Limb (tissue), 2 donors: ENCODE data around the gene VARS1.
"Not testable (repeated sequence)": the region's sequence is repeated elsewhere in the genome, so short reads cannot be mapped to it uniquely, and the experiment has no call there.

Experiments
- DNase-seq, 2 donors: peaks; one replicate each; pipeline ENCODE4 v3.0.0-alpha.2; 2016; ENCODE audit errors: extremely low spot score in 2 of 2

VARS1 gene

DNA sequence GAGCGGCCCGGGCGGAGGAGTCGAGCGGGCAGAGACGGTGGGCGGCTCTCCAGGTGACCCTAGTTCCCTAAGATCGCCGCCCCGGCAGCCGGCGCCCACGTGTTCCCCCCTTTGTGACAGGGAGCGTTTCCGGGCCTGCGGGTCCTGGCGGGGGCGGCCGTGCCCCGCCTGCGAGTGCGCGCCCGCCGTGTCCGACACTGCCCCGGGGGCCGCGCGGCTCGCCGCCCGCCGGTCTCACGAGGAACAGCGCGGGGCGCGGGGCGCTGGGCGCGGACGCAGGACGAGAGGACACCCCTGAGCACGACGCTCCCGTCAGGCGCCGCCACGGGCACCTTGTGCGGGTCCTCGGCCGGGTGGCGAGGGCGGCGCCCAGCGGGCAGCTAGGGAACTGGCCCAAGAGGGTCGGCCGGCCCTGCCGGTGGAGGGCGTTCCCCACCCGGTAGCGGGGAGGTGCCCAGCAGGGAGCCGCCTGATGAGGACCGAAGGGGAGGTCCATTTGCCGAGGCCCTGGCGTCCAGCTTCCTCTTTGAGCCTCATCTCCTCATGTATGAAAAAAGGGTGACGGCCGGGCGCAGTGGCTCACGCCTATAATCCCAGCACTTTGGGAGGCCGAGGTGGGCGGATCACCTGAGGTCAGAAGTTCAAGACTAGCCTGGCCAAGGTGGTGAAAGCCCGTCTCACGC lies at the start of gene VARS1:
VARS1 (minus strand) TSS at position 137 of the 683 bp plus-strand sequence. CDS start 535 bp downstream, outside the sequence.
- DNase-seq = peak; percentile 87 to 92

DNA sequence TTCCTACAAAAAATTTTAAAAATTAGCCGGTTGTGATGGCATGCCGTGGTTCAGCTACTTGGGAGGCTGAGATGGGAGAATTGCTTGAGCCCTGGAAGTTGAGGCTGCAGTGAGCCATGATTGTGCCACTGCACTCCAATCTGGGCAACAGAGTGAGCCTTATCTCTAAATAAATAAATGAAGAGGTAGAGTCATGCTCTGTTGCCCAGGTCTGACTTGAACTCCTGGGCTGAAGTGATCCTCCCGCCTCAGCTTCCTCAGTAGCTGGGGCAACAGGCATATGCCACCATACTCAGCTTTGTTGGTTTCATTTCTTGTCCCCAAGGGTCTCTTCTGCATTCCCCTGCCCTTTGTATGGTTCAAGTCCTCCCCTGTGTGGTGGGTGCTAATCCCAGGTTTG lies 49.0 kb upstream of the VARS1 start:
- no peak for DNase-seq

DNA sequence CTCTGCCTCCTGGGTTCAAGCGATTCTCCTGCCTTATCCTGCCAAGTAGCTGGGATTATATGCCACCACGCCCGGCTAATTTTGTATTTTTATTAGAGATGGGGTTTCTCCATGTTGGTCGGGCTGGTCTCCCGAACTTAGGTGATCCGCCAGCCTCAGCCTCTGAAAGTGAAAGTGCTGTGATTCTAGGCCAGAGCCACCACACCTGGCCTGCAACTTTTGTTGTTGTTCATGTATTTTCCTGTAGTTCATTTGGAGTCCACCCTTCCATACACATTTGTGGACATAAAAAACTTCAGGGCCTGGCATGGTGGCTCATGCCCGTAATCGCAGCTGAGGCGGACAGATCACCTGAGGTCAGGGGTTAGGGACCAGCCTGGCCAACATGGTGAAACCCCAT lies 46.5 kb upstream of the VARS1 start:
- no peak for DNase-seq

DNA sequence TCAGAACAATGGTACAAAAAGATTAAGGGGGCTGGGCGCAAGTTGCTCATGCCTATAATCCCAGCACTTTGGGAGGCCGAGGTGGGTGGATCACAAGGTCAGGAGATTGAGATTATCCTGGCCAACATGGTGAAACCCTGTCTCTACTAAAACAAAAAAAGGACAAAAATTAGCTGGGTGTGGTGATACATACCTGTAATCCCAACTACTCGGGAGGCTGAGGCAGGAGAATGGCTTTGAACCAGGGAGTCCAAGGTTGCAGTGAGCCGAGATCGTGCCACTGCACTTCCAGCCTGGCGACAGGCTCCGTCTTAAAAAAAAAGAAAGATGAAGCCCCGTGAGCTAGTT lies 44.2 kb upstream of the VARS1 start:
- DNase-seq = not testable (repeated sequence)

DNA sequence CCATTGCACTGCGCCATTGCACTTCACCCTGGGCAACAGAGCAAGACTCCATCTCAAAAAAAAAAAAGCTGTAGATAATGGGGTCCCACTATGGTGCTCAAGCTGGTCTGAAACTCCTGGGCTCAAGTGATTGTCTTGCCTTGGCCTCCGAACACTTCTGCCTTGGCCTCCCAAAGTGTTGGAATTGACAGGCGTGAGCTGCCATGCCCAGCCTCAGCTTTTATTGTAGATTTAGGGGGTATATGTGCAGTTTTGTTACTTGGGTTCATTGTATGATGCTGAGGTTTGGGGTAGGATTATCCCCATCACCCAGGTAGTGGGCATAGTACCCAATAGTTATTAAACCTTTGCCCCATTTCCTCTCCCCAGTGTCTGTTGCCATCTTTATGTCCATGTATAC lies 43.4 kb upstream of the VARS1 start:
- no peak for DNase-seq

DNA sequence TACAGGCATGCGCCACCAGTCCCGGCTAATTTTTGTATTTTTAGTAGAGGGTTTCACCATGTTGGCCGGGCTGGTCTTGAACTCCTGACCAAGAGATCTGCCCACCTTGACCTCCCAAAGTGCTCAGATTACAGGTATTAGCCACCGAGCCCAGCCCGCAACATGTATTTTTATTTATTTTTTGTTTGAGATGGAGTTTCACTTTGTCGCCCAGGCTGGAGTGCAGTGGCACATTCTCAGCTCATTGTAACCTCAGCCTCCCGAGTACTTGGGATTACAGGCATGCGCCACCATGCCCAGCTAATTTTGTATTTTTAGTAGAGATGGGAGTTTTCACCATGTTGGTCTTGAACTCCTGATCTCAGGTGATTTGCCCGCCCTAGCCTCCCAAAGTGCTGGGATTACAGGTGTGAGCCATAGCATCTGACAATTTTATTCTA lies 42.6 kb upstream of the VARS1 start:
- DNase-seq = not testable (repeated sequence)

DNA sequence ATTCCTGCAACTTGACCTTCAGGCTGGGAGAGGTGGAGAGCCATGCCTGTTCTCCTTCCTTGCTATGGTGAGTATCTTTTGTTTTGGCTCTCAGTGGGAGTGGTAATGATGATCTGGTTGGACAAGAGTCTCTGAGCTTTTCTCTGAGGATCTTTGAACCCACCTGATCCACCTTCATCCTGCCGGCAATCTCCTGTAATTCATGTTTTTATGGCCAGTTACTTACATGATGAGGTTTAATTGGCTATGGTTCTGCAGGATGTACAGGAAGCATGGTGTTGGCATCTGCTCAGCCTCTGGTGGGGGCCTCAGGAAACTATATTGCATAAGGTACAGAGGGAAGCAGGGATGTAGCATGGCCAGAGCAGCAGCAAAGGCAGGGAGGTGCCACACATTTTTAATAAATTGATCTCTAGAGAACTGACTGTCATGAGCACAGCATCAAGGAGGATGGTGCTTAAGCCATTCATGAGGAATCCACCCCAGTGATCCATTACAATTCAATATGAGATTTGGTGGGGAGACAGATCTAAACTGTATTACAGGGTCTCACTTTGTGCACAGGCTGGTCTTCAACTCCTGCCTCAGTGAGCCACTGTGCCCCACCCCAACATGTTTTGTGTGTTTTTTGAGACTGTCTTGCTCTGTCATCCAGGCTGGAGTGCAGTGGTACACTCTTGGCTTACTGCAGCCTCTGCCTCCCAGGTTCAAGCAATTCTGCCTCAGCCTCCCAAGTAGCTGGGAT lies 42.0 kb upstream of the VARS1 start:
- DNase-seq = no peak

DNA sequence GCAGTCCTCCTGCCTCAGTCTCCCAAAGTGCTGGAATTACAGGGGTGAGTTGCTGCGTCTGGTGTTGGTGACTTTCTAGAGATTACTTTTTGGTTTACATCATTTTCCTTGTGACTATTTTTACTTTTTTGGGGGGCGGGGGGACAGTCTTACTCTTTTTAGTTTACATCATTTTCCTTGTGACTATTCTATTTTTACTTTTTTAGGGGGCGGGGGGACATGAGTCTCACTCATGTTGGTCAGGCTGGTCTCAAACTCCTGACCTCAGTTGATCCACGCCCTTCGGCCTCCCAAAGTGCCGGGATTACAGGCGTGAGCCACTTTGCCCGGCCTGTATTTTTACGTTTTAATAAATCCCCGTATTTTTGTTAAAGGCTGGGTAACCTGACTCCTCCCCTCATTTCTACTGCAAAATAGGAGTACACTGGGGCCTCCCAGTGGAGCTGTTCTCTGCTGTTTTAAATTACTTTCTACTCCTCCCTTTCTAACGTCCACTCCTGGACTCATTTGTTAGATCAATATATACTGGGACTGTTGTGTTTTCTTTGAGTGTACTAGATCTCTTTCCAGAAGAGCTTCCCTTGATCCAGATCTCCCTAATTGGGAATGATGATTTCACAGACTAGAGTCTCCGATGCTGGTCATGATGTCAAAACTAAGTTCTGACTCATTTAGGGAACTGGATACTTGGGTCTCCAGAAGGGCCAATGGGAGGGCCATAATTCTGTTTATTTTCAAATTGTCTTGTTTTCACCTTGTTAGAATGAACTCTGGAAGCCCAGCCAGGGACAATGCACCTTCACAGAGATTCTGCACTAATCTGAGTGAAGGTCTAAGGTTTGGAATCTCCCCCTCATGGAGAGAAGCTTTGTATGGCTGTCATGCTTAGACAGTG lies 41.2 kb upstream of the VARS1 start:
- DNase-seq = no peak

DNA sequence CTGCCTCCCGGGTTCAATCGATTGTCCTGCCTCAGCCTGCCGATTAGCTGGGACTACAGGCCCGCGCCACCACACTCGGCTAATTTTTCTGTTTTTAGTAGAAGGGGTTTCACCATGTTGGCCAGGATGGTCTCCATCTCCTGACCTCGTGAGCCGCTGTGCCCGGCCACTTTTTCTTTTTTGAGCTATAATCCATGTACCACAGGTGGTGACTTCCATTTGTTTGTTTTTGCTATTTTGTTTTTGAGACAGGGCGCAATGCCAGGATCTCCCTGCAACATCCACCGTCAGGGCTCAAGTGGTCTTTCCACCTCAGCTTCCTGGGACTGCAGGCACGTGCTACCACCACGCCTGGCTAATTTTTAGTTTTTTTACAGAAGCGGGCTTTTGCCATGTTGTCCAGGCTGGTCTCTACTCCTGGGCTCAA lies 40.5 kb upstream of the VARS1 start:
- no peak for DNase-seq

DNA sequence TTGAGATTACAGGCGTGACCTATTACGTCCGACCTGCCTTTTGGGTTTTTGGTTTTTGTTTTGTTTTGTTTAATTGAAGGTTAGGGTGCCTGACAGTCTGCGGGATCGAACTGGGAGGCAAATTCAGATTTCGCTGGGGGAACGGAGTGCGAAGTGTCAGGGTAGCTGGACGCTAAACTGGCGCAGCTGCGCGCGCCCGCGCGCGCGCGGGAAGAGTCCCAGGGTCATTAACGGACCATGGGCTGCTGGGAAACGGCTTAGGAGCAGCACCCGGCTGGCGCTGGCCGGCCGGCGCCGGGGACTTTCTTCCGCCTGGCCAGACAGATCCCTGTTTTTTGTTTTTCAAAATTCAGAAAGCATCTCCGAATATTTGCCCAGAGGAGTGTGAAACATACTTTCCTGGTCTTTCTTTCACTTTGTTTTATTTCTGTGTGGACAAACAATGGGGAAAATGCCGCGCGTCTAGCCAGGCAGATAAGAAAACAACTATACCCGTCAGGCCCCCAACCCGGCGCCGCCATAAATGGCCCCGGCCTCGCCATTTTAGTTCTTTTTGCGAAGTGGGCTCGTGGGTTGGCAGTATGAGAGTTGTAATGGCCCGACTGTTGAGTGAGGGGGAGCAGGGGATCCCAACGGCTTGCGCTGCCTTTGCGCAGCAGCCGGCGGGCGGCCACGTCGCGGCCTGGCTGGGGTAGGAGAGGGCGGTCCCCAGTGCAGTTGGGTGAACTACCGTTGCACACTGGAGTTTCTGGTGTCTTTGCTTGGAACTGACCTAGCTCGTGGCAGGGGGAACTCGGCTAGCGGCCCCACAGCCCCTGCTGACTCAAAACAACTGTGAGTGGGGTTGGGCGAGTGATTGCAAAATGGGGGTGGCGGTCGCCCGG lies 39.1 kb upstream of the VARS1 start:
- peak; percentile 90 to 92 for DNase-seq

DNA sequence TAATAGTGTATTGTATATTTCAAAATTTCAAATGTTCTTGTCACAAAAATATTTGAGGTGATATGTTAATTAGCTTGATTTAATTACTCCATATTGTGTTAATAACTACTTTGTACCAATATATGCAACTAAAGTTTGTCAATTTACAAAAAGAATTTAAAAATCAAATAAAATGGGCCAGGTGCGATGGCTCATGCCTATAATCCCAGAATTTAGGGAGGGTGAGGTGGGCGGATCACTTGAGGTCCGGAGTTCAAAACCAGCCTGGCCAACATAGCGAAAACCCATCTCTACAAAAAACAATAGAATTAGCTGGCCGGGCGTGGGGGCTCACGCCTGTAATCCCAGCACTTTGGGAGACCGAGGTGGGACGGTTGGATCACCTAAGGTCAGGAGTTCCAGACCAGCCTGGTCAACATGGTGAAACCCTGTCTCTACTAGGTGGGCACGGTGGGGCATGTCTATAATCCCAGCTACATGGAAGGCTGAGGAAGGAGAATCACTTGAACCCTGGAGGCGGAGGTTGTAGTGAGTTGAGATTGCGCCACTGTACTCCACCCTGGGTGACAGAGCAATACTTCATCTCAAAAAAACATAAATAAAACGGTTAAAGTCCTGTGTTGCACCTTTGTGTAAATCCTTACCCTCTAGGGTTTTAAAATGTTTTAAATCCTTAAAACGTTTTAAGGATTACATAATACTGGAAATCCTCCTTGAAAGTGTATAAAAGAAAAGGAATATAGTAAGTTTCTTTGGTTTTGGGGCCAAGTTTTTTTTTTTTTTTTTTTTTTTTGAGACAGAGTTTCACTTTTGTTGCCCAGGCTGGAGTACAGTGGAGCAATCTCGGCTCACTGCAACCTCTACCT lies 36.0 kb upstream of the VARS1 start:
- DNase-seq = no peak

DNA sequence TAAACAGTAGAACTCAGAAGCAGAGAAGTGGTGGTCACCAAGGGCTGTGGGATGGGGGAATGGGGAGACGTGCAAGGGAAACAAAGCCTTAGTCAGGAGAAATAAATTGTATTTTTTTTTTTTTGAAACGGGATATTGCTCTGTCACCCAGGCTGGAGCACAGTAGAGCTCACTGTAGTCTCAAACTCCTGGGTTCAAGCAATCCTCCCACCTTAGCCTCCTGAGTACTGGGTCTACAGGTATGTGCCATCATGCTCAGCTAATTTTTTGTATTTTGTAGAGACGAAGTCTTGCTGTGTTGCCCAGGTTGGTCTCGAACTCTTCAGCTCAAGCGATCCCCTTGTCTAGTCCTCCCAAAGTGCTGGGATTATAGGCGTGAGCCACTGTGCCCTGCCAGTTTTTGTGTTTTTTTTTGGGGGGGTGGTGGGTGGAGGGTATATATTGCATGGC lies 35.4 kb upstream of the VARS1 start:
- DNase-seq = no peak

DNA sequence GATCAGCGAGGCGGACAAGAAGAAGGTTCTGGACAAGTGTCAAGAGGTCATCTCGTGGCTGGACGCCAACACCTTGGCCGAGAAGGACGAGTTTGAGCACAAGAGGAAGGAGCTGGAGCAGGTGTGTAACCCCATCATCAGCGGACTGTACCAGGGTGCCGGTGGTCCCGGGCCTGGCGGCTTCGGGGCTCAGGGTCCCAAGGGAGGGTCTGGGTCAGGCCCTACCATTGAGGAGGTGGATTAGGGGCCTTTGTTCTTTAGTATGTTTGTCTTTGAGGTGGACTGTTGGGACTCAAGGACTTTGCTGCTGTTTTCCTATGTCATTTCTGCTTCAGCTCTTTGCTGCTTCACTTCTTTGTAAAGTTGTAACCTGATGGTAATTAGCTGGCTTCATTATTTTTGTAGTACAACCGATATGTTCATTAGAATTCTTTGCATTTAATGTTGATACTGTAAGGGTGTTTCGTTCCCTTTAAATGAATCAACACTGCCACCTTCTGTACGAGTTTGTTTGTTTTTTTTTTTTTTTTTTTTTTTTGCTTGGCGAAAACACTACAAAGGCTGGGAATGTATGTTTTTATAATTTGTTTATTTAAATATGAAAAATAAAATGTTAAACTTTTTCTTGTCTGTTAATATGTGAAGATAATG lies 34.2 kb upstream of the VARS1 start:
- DNase-seq = peak in 1 of 2 donors; percentile 71

DNA sequence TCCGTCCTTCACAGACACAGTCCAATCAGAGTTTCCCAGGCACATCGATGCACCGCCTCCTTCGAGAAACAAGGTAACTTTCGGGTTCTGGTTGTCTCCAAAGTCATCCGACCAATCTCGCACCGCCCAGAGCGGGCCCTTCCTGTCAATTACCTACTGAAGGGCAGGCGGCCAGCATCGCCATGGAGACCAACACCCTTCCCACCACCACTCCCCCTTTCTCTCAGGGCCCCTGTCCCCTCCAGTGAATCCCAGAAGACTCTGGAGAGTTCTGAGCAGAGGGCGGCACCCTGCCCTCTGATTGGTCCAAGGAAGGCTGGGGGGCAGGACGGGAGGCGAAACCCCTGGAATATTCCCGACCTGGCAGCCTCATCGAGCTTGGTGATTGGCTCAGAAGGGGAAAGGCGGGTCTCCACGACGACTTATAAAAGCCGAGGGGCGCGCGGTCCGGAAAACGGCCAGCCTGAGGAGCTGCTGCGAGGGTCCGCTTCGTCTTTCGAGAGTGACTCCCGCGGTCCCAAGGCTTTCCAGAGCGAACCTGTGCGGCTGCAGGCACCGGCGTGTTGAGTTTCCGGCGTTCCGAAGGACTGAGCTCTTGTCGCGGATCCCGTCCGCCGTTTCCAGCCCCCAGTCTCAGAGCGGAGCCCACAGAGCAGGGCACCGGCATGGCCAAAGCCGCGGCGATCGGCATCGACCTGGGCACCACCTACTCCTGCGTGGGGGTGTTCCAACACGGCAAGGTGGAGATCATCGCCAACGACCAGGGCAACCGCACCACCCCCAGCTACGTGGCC lies 31.9 kb upstream of the VARS1 start, which contains the start of gene HSPA1B:
HSPA1B (plus strand) TSS at position 453 of the 794 bp plus-strand sequence; CDS start at position 666, 213 bp downstream.
- DNase-seq = peak; percentile 98 to 99

DNA sequence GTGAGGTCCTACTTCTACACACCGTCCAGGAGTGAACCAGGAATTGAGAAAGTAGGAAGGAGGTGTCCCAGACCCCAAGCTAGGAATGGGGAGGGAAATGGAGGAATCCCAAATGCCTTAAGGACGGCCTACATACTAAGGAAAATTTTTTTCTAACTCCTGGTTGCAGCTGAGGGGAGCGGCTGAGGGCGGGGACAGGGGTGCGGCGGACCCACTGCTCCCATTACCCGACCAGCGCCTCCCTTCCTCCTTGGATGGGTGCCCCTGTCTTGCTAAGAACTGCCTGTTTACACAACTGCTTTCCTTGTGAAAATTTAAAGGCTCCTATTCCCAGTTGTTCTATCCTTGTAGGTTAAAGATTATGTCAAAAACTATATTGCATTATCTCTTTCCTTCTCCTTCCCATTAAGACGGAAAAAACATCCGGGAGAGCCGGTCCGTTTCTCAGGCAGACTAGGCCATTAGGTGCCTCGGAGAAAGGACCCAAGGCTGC lies 31.3 kb upstream of the VARS1 start:
- DNase-seq = peak; percentile 85 to 86

DNA sequence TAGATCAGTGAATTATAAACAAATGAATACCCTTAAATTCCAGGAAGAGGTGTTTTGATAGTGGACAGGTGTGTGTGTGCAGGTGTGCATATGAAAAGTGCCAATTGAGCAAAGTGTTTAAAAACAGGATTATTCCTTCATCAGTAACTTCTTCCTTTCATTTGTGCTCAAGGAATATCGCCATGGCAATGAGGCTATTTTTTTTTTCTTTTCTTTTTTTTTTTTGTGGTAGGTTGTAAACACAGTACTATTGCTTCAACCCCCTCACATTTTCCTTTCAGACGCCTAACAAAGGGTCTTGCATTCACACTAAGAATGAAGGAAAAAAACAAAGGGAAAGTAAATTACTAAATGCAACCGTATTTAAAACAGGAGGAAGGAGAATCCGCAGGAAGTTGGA lies 30.0 kb upstream of the VARS1 start:
- DNase-seq = no peak

DNA sequence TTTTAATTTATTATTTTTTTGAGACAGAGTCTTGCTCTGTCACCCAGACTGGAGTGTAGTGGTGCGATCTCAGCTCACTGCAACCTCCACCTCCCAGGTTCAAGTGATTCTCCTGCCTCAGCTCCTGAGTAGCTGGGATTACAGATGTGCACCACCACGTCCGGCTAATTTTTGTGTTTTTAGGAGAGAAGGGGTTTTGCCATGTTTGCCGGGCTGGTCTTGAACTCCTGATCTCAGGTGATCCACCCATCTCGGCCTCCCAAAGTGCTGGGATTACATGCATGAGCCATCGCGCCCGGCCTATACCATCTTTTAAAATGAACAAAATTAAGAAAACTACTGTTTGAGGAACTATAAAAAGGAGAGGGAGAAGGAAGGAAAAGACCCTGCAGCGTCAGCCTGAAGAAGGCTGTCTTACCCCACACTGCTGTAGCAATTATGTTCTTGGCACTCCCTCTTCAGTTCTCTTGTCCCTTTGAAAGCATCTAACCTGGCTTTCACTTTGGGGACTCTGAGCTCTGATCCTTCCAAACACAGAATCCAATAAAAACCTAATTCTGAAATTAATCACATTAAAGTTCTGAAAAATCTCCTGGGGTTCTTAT lies 28.1 kb upstream of the VARS1 start:
- DNase-seq = not testable (repeated sequence)
